ENCODE results near the gene CASR.

The CASR gene

DNA sequence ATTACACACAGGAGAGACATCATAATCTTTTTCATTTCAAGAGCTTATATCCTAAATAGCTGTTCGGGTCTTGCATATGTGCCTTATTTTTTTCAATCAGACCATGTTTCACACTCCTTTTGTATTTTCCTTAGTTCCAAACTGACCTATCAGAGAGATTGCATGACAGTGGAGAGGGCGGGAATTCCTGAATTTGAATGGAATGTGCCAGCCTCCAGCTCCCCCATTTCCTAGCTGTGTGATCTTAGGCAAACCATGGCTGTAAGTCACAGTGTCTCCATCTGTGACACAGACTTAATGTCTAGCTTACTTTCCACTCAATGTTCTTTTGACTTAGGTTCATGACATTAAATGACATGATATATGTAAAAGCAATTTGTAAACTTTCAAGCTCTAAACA, 79.6 kb downstream of the CASR start:
- FAIRE-seq, result no peak

DNA sequence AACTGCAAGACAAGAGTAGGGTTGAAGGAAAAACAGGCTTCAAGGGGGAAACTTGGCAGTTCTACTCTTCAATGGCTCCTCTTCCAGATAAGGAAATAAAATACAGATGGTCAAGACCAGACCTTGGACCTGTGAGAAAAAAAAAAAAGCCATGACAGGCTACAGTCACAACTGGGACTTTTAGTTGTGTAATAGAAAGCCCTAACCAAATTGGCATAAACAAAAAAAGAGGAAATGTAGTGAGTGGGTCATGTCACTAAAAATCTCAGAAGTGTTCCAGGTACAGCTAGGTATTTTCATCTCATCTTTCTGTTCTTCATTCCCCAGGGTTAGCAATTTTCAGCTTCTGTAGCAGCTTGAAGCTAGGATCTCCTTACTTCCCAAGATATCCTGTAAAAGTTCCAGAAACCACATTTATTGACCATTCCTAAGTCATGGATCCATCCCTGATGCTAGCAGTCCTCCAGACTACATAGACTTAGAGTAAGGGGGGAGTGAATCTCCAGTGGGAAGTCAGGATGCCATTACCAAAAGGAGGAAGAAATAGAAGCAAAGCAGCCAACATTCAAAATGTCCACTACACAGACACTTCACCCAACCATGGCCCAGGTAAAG, 80.6 kb downstream of the CASR start:
- no peak for FAIRE-seq

DNA sequence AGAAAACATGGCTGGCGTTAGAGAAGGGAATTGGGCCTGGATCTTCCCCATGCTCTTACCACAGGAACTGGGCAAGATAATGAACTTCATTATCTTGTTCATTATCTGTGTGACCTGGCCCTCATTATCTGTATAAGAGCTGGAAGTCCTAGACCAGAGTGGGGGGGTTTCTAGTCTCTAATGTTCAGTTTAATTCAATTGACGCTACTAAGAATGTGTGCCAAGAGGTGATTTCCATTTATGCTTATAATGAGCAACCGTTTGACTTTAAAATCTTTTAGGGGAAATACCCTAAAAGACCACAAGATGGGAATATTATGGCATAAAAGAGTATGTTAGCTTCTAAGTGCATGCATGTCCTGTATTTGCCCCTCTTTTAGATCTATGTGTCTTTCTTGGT, 82.5 kb downstream of the CASR start:
- FAIRE-seq, result no peak

DNA sequence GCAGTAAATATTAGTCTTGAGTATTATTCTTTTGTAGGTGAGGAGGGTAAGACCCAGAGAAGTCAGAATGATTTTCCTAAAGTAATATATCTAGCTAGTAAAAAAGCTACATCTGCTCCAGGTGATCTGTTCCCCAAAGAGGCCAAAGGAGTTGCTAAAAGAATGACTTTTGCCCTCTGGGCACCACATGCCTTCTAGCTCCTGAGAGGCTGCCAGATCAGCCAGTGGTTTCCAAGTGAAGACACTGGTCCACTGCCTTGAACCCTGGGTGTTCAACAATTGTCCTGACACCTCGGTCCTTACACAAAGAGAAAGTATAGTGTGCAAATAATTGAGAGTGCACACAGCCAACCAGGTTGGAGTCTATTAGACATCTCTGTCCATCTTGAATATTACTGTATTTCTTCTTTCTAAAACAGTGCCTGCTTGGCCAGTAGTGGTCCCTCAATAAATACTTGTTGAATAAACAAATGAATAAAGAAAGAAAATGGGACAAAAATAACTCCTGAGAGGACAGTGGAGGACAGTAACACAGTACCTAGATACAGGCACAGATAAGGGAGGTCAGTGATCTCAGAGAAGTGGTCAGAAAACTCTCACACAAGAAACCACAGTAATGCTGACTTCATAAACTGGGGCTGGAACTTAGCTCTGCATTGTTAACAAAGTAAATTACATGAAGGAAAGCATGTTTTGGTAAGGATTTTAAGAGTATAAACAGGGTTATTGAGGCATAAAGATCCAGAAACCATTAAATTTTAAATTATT, 85.0 kb downstream of the CASR start:
- FAIRE-seq, result no peak

DNA sequence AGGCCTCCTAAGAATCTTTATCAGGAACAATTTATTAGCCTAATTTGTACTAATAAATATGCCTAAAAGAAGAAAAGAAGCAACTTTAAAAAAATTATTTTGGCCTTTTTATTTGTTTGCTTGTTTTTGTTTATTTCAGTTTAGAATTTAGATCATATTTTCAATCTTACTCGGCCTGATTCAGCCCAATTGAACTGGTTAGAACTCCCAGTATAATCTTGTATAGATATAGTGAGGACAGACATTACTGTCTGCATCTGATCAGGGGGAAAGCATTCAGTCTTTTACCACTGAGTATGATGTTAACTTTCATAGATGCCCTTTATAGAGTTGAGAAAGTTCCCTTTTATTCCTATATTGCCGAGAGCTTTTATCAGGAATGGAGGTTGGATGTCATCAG, 85.6 kb downstream of the CASR start:
- no peak for FAIRE-seq

DNA sequence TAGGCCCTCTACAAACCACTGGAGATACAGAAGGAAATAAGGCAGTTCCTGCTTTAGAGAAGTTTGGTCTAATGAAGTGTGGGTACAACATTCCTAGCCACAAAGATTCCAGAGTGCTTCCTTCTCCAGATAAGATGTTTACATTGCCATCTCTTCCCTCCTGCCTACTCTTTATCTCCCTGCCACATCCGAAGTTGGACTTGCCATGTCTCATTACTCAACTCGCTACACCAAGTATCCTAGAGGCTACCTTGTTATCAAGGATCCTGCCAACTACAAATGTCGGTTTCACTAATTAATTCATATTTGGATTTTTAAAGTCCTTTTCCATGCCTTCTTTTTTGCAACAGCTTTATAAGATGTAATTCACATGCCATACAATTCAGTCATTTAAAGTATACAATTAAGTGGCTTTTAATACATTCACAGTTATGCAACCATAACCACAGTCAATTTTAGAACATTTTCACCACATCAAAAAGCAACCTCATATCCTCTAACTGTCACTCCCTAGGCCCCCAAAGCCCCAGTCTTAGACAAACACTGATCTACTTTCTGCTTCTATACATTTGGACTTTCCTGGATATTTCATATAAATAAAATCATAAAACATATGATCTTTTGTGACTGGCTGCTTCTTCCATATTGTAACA, 87.9 kb downstream of the CASR start:
- no peak for FAIRE-seq

DNA sequence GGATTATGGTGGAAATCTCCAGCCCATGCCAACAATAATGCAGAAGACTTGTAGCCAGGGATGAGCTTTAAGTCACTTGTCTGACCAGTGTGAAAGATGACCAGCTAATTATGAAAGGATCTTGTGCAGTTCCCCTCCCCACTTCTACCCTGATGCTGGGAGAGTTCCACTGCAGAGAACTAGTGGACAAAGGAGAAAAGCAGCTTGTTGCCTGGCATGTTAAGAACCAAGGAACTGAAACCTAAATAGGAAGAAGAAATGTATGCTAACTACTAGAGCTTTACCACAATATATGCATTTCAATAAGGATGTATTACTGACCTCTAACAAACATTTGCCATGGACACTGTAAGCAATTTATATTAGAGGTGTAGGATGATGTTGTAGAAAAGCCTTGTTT, 89.4 kb downstream of the CASR start:
- no peak for FAIRE-seq

DNA sequence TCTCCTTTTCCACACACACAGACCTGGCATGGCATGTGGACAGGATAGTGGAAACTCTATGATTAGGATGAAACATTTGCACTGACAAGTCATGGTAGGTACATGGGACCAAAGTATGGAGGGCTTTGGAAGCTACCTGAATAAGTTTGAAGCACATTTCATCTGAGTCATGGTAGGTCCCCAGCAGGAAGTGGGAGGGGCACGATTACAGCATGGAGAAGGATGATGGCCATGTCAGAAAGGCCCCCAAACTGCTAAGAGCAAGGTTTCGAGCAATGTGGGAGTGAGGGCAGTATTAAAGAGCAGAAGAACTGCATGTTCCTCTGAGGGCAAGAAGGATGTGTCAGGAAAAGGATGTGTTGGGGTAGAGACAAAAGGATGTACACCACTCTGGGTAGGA, 90.0 kb downstream of the CASR start:
- FAIRE-seq, result no peak

DNA sequence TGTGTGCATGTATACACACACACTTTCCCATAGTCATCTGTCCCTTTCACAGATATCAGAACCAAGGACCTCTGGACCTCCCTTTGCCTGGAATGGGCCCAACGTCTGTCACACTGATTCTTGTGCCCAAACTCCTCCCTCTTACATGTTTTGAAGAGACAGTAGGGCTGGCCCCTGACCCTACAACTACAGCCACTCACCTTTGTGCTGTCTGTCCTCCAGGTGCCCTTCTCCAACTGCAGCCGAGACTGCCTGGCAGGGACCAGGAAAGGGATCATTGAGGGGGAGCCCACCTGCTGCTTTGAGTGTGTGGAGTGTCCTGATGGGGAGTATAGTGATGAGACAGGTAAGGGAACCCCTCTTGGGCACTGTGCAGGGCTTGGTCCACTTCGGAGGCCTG, 98.4 kb downstream of the CASR start:
- FAIRE-seq, result no peak

DNA sequence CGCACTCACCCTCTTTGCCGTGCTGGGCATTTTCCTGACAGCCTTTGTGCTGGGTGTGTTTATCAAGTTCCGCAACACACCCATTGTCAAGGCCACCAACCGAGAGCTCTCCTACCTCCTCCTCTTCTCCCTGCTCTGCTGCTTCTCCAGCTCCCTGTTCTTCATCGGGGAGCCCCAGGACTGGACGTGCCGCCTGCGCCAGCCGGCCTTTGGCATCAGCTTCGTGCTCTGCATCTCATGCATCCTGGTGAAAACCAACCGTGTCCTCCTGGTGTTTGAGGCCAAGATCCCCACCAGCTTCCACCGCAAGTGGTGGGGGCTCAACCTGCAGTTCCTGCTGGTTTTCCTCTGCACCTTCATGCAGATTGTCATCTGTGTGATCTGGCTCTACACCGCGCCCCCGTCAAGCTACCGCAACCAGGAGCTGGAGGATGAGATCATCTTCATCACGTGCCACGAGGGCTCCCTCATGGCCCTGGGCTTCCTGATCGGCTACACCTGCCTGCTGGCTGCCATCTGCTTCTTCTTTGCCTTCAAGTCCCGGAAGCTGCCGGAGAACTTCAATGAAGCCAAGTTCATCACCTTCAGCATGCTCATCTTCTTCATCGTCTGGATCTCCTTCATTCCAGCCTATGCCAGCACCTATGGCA, 100.5 kb downstream of the CASR start:
- FAIRE-seq, result no peak

DNA sequence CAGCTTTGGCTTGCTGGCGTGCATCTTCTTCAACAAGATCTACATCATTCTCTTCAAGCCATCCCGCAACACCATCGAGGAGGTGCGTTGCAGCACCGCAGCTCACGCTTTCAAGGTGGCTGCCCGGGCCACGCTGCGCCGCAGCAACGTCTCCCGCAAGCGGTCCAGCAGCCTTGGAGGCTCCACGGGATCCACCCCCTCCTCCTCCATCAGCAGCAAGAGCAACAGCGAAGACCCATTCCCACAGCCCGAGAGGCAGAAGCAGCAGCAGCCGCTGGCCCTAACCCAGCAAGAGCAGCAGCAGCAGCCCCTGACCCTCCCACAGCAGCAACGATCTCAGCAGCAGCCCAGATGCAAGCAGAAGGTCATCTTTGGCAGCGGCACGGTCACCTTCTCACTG, 101.0 kb downstream of the CASR start:
- FAIRE-seq, result no peak

DNA sequence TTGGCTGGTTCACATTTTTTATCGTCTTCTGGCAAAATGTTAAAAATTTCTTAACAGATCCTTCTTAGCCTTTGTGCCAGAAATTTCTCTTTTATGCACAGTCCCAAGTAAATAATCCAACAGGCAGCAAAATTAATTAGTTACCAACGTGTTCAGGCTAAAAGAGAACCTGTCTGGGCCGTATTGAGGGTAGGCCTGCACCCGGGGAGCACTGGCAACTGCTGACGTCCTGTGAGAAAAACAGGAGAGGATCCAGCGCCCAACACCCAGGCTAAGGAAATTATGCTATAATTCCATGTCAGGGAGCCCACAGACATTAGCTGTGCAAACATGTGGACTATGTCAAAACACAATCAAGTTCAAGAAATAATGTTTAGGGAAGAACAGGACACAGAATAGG, 110.9 kb downstream of the CASR start:
- no peak for FAIRE-seq

DNA sequence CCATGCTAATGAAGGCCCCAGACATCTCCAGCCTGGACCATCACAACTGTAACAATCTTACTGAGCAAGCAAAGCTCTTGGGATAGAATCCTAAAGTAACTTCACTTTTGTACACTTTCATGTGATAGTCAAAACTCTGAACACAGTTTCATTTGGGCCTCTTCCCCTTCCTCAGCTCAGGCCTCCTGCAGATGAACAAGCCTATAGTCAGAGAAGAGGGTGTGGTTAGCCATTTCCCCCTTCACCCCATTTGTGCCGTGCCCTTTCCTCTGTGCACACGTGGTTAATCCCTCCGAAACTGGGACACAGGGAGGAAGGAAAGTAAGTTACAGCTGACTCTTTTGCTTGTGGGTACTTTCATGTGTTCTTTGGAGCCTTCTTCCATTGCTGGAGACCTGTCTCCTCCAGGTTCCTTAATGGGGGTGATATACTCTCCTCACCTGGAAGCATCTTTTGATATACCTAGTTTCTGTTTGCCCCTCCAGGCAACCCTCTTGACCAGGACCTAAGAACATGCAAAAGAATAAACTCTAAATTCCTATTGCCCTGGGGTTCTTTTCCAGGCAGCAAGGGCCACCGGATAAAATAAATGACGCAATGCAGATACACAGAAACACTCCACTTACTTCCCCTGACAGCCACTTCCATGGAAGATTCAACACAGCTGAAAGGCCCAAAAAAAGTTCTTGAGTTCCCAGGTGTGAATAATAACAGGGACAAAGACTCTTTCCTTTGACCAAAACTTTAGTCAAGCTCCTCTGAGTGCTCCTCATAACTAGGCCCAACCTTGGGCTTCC, 112.0 kb downstream of the CASR start:
- no peak for FAIRE-seq

DNA sequence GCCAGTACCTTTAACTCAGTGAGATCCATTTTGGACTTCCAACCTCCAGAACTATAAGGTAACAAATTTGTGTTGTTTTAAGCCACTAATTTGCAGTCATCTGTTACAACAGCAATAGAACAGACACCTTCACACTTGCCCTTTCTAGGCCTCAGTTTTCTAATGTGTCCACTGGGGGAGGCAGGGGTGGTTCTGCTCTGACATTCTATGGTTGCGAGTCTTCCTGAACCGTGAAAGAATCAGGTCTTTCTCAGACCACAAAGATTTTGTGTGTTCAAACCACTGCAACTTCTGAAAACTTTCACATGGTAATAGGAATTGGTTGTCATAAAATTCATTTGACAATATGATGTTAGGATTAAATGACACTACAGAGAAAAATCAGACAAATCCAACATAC, 114.8 kb downstream of the CASR start:
- no peak for FAIRE-seq

DNA sequence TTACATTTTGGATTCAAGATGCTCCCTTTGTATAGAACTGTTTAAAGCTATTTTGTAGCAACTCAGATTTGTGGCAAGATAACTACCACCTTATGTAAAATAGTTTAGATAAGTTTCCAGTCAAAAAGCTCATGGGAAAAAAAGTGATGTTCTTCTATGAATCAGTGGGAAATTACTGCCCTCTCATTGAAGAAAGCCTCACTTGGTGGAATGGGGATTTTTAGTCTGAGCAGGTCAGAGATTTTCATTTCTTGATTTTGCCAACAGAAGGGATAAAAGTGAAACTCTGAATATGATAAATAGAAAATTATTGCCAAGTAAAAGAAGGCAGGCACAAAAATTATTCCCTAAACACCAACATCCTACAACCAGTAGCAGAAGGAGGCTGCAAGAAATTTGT, 115.7 kb downstream of the CASR start:
- no peak for FAIRE-seq

DNA sequence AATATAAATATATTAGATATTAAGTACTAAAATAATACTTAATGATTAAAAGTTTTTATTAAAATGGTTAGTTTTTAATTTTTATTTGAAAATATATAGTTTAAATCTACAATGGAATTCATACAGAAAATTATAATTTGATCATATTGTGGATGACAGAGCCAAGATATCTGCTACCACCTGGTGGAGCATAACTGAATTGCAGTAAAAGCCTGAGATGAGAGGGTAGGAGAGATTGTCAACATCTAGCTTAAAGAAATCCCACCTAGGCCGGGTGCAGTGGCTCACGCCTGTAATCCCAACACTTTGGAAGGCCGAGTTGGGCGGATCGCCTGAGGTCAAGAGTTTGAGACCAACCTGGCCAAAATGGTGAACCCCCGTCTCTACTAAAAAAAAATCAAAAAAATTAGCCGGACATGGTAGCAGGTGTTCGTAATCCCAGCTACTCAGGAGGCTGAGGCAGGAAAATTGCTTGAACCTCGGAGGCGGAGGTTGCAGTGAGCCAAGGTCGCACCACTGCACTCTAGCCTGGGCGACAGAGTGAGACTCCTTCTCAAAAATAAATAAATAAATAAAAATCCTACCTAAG, 116.5 kb downstream of the CASR start:
- FAIRE-seq, result peak; percentile 98

DNA sequence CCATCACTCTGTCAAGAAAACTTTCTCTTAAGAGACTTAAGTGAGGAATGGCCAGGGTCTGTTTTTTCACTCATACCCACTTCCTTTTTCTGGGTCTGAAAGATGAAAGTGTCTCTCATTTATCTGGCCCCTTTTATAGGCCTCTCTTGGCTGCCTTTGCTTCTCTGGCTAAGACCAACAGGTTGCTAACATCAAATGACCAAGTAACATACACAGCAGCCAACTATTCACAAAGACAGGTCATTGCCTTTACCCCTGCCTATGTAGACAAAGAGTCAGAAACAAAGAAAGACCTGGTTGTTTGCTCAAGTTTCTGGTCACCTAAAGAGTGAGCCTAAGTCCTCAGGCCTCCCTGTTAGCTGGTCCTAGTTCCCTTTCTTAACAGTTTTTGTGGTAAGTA, 117.6 kb downstream of the CASR start:
- FAIRE-seq, result no peak

DNA sequence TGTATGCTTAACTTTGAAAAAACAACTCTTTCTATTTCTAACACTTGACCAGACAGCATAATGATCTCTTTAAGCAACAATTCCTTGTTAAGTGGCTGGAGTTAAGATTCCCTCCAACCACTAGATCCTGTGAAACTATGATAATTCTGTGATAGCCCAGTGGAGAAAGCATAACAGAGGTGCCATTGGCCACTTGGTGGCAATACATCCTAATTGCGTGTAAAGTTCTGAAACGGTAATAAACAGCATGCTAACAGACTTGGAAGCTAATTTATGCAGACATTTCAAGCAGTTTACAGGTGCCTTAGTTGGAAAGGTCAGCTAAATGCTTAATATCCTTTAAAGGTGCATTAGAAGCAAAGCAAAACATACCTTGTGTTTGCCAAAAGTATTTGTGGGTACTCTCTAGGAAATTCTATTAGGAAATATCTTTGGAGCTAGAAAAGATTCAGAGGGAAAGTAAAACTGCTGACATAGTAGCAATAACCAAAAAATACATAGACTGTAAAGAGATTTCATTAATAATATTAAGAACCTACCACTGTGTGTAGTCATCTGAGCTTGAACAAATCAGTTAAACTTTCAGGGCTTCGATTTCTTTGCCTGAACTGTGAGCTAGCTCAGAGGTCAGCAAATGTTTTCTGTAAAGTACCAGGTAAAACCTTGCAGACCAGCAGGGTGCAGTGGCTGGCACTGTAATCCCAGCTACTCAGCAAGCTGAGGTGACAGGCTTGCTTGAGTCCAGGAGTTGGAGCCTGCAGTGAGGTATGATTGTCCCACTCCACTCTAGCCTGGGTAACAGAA, 122.6 kb downstream of the CASR start:
- no peak for FAIRE-seq

DNA sequence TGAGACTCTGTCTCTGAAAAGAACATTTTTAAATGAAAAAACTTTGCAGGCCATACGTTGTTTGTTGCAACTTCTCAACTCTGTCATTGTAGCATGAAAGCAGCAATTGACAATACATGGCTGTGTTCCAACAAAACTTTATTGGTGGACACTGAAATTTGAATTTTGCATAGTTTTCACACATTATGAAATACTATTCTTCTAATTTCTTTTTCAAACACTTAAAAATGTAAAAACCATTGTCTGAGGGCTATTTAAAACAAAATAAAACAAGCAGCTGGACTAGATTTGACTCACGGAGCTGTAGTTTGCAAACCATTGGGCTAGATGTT, 123.1 kb downstream of the CASR start:
- FAIRE-seq, result no peak

DNA sequence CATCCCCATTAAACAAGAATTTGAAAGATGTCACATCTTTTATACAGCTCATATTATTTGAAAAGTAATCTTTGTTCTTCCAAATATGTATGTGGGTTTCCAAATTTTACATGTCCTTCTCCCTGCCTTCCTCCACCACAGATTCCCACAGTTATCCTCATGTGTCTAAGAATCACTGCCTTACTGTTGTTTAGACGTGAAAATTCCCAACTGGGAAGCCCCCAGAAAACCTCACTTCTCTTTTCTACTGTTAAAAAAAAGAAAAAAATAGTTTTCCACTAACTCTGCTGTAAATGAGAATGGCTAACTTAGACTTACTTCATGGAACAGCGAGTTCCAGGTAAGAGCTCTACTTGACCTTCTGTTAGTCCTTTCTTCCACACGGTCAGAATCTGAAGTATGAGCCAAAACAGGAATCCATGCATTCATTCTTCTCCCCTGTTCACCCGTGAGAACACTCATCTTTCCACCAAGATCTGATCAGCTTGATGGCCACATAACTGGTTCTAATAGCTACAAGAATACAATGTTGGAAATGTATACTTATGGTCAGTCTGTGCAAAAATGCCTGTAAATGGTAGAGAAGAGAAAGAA, 123.7 kb downstream of the CASR start:
- no peak for FAIRE-seq

DNA sequence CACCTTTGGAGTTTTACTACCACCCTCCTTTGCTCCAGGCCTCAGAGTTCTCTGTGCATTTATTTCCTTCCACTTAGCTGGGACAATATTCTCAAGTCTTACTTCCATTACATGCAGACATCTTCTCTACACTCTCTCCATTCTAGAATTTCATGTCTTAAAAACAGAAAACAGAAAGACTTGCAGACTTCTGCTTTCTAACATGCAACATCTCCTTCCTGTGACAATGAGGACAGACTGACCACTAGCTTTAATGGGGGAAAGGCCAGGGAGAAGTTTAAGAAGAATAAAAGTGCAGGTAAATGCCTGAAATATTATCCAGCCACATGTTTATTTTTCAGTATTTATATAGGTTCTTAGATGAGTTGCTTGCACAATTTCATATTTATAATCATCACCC, 124.5 kb downstream of the CASR start:
- FAIRE-seq, result no peak
